ACC112 (cell line): Measurements from ENCODE around the gene CERS1.

Source experiments
- H2AFZ ChIP-seq: fragments of 200-600 bp; sonication (generic); one replicate; pipeline ENCODE4 v1.6.0; 2017; ENCODE audit warnings: antibody characterized with exemption, low read length; ENCODE audit not compliant: unreplicated experiment
- H3K27ac ChIP-seq: fragments of 200-600 bp; sonication (generic); 2 replicates; pipeline ENCODE4 v1.5.1; 2014; ENCODE audit warnings: low read depth, mild to moderate bottlenecking, antibody characterized with exemption, low read length, moderate library complexity
- H3K27me3 ChIP-seq: fragments of 200-600 bp; sonication (generic); 2 replicates; pipeline ENCODE4 v1.6.1; 2014; ENCODE audit warnings: mild to moderate bottlenecking, antibody characterized with exemption, low read length, moderate library complexity, mixed read lengths; ENCODE audit not compliant: insufficient read depth
- H3K36me3 ChIP-seq: fragments of 200-600 bp; sonication (generic); 2 replicates; pipeline ENCODE4 v1.6.1; 2016; ENCODE audit warnings: mild to moderate bottlenecking, antibody characterized with exemption, low read length, moderate library complexity, mixed read lengths; ENCODE audit not compliant: insufficient read depth
- H3K4me1 ChIP-seq: fragments of 200-600 bp; sonication (generic); one replicate; pipeline ENCODE4 v1.6.1; 2016; ENCODE audit warnings: low read length, mixed read lengths; ENCODE audit not compliant: insufficient read depth, unreplicated experiment, control insufficient read depth
- H3K4me3 ChIP-seq: fragments of 200-600 bp; sonication (generic); 2 replicates; pipeline ENCODE4 v1.5.1; 2014; ENCODE audit warnings: mild to moderate bottlenecking, low read depth, low read length
- H3K79me2 ChIP-seq: fragments of 200-600 bp; sonication (generic); one replicate; pipeline ENCODE4 v1.6.0; 2016; ENCODE audit warnings: low read length; ENCODE audit not compliant: control insufficient read depth, unreplicated experiment, insufficient read depth

The CERS1 gene

GRCh38 chr19:18878058-18878797, 17.7 kb downstream of the CERS1 start:
- H3K4me3 ChIP-seq, result no peak overlapping the region
- no peak overlapping the region for H3K27ac ChIP-seq
- no peaks in the 10 kb centered on the region for H3K4me1 ChIP-seq
- H2AFZ ChIP-seq, result no peak overlapping the region
- H3K79me2 ChIP-seq, result no peaks in the 10 kb centered on the region
- H3K27me3 ChIP-seq, result no peaks in the 10 kb centered on the region
- peaks cover 5% of the 10 kb centered on the region; the same call in 1 of the 2 replicates for H3K36me3 ChIP-seq

- Histone ChIP-seq H3K36me3 (peaks cover 5% of the 10 kb centered on the region; the same call in 1 of the 2 replicates), H3K27ac (no peak overlapping the region), H2AFZ (no peak overlapping the region), H3K27me3 (no peaks in the 10 kb centered on the region), H3K4me3 (no peak overlapping the region), H3K79me2 (no peaks in the 10 kb centered on the region), H3K4me1 (no peaks in the 10 kb centered on the region)
Measured at GRCh38 chr19:18876865-18877264, 19.1 kb downstream of the CERS1 start.

DNA sequence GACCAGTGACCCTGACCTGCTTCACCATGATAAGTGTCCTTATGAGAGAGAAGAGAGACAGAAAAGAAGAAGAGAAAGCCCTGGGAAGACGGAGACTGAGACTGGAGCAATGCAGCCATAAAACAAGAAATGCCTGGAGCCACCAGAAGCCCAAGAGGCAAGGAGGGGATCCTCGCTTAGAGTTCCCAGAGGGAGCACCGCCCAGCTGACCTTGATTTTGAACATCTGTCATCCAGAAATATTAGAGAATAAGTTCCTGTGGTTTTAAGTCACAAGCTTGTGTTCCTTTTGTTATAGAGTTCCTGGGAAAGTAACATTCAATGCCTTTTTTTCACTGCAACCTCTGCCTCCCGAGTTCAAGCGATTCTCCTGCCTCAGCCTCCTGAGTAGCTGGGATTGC, 20.2 kb downstream of the CERS1 start:
- Histone ChIP-seq H3K27me3 (no peaks in the 10 kb centered on the region), H3K79me2 (no peaks in the 10 kb centered on the region), H3K36me3 (peaks cover 5% of the 10 kb centered on the region; the same call in 1 of the 2 replicates)

GRCh38 chr19:18871543-18871942, 24.4 kb downstream of the CERS1 start:
- Histone ChIP-seq H2AFZ (no peak overlapping the region), H3K36me3 (peaks cover 4% of the 10 kb centered on the region; the same call in 1 of the 2 replicates), H3K27ac (no peak overlapping the region)

More for the DNA sequence above, 20.2 kb downstream of the CERS1 start:
- Histone ChIP-seq H3K4me3 (no peak overlapping the region), H3K4me1 (no peaks in the 10 kb centered on the region), H3K27ac (no peak overlapping the region), H2AFZ (no peak overlapping the region)

GRCh38 chr19:18870531-18871172, 25.3 kb downstream of the CERS1 start:
- Histone ChIP-seq H3K27me3 (no peaks in the 10 kb centered on the region), H3K36me3 (peaks cover 6% of the 10 kb centered on the region; the same call in 1 of the 2 replicates), H2AFZ (no peak overlapping the region), H3K4me1 (no peaks in the 10 kb centered on the region), H3K4me3 (no peak overlapping the region), H3K27ac (no peak overlapping the region), H3K79me2 (no peaks in the 10 kb centered on the region)

More at GRCh38 chr19:18871543-18871942, 24.4 kb downstream of the CERS1 start:
- Histone ChIP-seq H3K4me3 (no peak overlapping the region), H3K27me3 (no peaks in the 10 kb centered on the region), H3K4me1 (no peaks in the 10 kb centered on the region), H3K79me2 (no peaks in the 10 kb centered on the region)

- H3K27me3 ChIP-seq, result no peaks in the 10 kb centered on the region
- H3K27ac ChIP-seq, result no peak overlapping the region
- H2AFZ ChIP-seq, result no peak overlapping the region
- H3K36me3 ChIP-seq, result peaks cover 9% of the 10 kb centered on the region; the same call in 1 of the 2 replicates
- no peaks in the 10 kb centered on the region for H3K79me2 ChIP-seq
- H3K4me1 ChIP-seq, result no peaks in the 10 kb centered on the region
- no peak overlapping the region for H3K4me3 ChIP-seq
Measured at GRCh38 chr19:18869781-18870530, 26.0 kb downstream of the CERS1 start.

DNA sequence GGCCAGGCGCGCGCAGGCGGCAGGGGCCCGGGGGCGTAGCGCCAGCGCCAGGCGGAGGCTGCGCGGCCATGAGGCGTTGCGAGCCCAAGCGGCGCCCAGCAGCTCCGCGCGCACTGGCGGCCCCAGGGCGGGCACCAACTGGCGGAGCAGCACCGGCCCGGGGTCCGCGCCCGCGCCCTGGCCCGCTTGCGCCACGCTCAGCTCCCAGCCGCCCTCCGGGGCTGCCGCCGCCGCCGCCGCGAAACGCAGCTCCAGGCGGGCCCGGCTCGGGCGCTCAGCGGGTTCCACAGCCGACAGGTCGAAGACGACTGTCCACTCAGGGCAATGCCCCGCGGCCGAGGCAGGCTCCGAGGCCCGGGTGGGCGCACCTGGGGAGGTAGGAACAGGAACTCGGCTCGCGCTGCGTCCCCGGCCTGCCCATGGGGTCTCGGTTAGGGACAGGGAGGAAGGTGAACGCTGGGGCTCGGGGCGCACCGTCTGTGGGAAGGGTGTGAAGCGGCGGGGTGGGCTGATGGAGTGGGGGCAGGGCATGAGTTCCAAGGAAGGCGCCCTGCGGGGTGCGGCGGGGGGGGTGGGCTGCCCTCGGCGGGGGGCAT, 26.8 kb downstream of the CERS1 start:
- Histone ChIP-seq H3K4me3 (no peak overlapping the region), H3K27ac (no peak overlapping the region), H3K79me2 (no peaks in the 10 kb centered on the region), H3K4me1 (no peaks in the 10 kb centered on the region), H3K36me3 (peaks cover 9% of the 10 kb centered on the region; the same call in 1 of the 2 replicates), H3K27me3 (no peaks in the 10 kb centered on the region), H2AFZ (no peak overlapping the region)

DNA sequence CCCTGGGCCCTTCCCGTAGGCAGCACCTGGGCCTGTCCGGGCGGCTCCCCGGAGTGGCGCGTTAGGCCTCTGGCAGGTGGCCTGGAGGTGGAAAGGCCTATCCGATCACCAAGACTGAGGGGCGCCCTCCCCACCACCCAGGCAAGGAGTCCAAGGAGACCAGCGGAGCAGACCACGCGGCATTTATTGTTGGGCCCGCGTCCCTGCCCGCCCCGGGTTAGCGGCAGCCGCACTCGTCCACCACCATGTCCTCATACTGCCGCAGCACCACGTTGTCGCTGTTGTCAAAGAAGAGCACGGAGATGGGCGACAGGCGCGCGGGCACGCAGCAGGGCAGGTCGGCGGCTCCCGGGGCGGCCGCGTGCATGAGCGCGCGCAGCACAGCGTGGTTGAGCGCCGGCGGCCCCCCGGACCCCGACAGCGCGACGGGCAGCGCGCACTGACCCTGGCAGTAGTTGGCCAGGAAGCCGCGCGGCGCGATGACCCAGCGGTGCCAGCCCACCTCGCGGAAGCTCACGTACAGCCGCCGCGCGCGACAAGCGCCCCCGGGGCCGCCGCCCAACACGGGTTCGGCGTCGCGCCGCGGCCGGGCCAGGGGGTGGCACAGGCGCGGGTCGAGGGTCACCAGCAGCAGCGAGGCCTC, 27.5 kb downstream of the CERS1 start:
- H3K4me3 ChIP-seq, result no peak overlapping the region
- H2AFZ ChIP-seq, result no peak overlapping the region
- H3K27ac ChIP-seq, result no peak overlapping the region
- peaks cover 9% of the 10 kb centered on the region; the same call in 1 of the 2 replicates for H3K36me3 ChIP-seq
- H3K4me1 ChIP-seq, result no peaks in the 10 kb centered on the region
- H3K79me2 ChIP-seq, result no peaks in the 10 kb centered on the region
- no peaks in the 10 kb centered on the region for H3K27me3 ChIP-seq

DNA sequence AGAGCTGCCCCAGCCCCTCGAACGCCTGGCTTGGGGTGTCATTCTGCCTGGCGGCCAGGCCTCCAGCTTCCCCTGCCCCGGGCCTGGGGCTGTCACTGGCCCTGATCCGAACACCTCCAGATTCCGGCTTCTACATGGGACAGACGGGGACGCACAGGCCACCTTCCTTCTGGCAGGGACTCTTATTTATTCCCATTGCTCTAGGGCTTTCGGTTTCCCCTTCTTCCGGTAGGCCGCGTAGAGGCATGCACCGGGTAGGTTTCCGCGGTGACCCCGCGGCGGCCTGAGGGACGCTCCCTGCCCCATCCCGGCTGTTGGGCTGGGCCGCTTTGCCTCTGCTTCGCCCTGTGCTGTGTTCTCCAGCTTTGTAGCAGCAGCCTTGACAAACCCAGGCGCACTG, 28.2 kb downstream of the CERS1 start:
- H3K4me1 ChIP-seq, result no peaks in the 10 kb centered on the region

DNA sequence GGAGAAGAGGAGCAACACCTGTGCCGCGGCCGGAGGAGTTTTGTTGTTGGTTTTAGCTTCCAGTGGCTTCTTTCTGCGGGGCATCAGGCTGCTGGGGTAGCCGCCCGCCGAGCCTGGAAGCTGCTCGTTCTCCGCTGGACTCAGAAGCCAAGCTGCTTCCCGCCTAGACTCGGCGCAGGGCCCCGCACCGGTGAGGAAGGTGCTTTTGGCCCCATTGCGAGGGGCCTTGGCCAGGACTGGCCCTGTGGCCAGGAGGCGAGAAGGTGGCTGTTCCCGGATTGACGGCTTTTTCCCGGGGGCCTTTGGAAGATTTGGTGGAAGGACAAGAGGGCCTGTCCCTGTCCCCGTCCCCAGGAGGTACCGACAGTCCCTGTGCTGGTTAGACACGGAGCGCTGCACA, 28.8 kb downstream of the CERS1 start:
- no peaks in the 10 kb centered on the region for H3K27me3 ChIP-seq
- H3K4me3 ChIP-seq, result no peak overlapping the region
- peaks cover 9% of the 10 kb centered on the region; the same call in 1 of the 2 replicates for H3K36me3 ChIP-seq
- no peaks in the 10 kb centered on the region for H3K79me2 ChIP-seq
- no peak overlapping the region for H3K27ac ChIP-seq
- H2AFZ ChIP-seq, result no peak overlapping the region
- no peaks in the 10 kb centered on the region for H3K4me1 ChIP-seq

More for the DNA sequence above, 28.2 kb downstream of the CERS1 start:
- H2AFZ ChIP-seq, result no peak overlapping the region
- H3K79me2 ChIP-seq, result no peaks in the 10 kb centered on the region
- peaks cover 9% of the 10 kb centered on the region; the same call in 1 of the 2 replicates for H3K36me3 ChIP-seq
- no peak overlapping the region for H3K4me3 ChIP-seq
- H3K27me3 ChIP-seq, result no peaks in the 10 kb centered on the region
- H3K27ac ChIP-seq, result no peak overlapping the region
